HG03442 (cell line): ENCODE measurements around the gene ABCD3.

Experiments used
- ATAC-seq: cut with Tn5 transposase; IDR thresholded peaks from one replicate; pipeline ENCODE4 v1.9.1; 2021; ENCODE audit warnings: mild to moderate bottlenecking, moderate library complexity; ENCODE audit not compliant: unreplicated experiment

ABCD3 gene

DNA sequence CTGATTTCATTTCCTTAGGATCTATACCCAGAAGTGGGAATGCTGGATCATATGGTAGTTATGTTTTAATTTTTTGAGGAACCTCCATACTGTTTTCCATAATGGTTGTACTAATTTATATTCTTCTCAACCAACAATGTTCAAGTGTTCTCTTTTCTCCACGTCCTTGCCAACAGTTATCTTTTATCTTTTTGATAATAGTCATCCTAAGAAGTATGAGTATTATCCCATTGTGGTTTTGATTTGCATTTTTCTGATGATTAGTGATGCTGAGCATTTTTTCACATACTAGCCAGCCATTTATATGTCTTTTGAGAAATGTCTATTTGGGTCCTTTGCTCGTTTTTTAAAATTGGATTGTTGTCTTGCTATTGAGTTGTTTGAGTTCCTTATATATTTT lies 38.5 kb downstream of the ABCD3 start:
- no peak for ATAC-seq

DNA sequence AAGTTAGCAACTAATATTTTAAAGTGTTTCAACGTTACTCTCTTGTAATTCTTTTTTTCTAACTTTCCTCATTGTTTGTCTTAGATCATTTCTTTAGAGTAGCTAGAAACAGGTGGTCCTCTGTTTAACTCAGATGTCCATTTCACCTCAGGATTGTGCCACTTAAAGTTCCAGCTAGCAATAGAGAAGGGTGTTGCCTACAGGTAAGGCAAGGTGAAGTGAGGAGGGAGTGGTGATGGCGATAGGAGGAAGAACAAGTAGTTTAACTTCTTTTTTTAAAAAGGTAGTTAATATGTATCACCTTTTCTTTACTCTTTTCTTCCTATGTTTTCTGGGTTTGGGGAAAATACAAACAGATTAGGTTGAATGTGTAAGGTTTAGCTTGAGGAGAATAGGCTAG lies 44.4 kb downstream of the ABCD3 start:
- ATAC-seq, result no peak

DNA sequence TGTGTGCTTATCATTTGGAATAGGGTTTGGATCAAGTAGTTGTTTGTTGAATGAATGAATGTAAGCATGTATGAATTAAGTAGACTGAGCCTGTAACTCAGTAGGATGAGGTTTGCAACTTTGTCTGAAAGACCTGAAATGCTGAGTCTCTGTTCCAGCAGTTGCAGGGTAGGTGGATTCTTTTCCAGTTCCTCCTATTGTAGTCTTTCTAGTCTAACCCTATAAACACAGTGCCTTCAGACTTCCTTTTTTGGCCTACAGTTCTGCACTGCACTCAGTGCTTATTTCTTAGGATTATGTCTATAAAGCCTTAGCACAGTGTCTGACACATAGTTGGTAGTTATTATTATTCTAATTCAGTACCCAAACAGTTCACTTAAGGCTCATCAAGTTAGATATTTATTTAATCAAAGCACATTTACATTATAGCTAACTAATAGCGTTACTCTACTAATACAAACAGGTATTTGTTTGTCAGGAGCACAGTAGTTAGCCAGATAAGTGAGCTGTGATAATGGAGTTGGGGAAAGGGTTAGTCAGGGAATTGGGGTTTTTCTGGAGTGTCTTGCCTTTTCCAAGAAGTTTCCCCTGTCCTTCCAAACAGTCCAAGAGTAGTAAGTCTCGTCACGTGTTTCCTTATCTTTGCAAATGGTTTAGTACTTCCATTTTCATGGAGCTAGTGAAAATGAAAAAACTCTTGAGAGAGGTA lies 45.0 kb downstream of the ABCD3 start:
- ATAC-seq, result no peak

DNA sequence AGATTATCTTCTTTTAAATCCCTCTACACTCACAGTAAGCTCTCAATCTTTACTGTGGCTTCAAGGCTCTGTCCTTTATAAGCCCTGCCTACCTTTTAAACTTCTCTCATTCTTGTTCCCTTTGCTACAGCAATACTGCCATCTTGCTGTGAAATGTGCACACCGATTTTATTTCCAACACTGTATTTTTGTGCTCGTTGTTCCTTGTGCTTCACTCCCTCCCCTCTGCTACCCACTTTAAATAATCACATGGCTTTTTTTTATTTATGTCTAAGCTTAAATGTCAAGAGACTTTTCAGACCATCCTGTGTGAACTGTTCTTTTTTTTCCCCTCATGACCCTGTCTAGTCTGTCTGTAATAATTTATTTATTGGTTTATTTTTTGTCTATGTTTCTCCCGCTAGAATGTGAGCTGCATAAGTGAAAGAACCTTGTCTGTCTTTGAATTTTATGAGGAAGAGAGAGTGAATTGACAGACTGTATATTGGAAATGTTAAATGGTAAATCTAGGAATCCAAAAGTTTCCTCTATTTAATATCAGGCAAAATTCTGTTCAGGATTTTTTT lies 45.7 kb downstream of the ABCD3 start:
- no peak for ATAC-seq

DNA sequence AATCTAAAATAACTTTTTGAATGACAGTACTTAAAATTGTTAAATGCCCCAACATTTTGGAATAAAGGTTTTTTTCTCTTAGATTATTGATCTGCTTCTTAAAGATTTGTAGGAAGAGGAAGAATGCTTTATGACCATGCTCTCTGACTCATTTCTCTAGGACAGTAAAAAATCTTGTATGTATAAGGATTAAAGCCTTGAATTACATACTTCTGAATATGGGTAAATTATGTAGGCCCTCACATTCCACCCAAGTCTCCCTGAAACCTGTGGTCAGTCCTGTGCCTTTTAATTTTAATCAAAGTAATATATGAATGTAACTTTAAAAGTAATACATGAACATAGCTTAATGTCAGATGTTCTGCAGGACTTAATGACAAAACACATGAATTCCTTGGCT lies 50.5 kb downstream of the ABCD3 start:
- ATAC-seq, result no peak

DNA sequence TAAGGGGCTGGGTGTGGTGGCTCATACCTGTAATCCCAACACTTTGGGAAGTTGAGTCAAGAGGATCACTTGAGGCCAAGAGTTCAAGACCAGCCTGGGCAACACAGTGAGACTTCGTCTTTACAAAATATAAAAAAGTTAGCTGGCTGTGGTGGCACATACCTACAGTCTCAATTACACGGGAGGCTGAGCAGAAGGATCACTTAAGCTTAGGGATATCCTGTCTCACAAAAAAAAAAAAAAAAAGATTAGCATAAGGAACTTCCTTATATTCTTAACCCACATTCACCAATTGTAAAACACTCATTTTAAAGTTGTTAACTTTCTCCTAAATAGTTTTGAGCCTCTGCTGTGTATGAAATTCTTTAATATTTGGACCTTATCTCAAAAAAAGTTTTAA lies 53.1 kb downstream of the ABCD3 start:
- ATAC-seq, result no peak

DNA sequence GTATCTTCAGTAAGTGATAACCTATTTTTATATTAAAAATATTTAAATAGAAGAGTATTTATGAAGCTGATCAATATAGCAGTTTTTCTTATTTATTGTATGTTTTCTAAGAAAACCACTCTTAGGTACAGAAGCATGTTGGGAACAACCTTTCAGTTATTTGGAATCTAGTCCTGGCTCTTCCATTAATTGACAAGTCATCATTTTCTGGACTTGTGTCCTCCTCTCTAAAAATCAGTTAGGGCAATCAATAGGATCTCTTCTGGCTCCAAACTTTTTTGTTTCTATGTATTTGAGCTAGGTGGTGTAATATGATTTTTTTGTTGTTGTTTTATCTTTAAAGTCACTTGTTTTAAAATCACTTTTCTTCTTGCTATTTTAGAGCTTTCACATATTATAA lies 57.0 kb downstream of the ABCD3 start:
- no peak for ATAC-seq

DNA sequence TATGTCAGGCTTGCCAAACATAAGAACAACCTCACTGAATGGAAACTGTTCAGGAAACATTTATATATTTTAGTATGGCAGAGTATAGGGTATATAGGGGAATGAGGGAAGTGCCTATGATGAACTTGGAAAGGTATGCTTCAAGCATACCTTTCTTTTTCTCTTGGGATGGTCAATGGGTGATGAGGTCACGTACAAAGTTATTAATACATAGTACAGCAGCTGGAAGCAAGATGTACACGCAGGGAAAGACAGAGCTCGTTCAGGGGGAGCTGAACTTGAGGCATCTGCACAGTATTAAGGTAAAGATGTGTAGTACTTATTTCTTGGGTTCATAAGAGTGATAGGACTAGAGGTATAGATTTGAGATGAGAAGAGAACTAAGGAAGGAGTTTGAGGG lies 61.5 kb downstream of the ABCD3 start:
- ATAC-seq, result no peak

DNA sequence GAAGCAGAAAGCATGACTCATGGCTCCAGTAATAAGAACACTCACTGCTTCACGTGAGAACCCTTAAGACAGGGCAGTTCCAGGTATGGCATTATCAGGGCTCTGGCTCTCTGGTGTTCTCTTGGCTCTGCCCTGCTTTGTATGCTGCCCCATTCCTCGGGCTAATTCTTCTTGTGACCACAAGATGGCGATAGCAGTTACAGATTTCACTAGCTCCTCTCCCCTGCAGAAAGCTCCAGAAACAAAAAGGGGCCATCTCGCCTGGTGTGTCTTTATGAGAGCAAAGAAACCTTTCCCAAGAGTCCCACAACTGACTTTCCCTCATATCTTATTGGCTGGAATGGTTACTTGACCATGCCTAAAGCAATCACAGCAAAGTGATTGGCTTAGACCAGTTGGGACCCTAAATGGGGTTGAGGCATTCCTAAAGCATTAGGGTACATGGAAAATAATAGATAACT lies 63.3 kb downstream of the ABCD3 start:
- ATAC-seq, result peak; percentile 96

DNA sequence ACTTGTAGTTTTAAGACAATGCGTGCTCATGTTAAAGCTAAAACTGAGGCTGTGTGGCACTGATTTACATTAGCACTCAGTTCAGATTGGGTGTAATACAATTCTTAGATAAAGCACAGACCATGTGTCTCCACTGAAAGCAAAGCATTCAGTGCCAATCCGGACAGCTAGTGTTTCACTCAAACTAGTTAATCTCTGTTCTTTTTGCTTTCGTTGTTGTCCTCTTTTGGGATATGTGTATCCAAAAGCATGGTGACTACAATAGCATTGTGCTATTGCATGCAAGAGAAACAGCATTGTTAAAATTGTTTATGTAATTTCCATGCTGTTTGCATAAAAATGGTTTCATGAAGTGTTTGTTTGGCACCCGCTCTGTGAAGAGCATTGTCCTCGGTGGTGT lies 68.8 kb downstream of the ABCD3 start:
- ATAC-seq, result no peak

DNA sequence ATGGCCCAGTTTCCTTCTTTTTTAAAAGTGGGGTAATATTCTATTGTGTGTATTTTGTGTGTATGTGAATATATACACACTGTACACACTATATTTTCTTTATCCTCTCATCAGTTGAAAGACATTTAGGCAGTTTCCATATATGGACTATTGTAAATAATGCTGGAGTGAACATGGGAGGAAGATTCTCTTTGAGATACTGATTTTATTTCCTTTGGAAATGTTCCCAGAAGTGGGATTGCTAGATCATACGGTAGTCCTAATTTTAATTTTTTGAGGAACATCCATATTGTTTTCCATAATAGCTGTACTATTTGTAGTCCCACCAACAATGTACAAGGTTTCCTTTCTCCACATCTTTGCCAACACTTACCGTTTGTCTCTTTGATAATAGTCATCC lies 72.4 kb downstream of the ABCD3 start:
- no peak for ATAC-seq

DNA sequence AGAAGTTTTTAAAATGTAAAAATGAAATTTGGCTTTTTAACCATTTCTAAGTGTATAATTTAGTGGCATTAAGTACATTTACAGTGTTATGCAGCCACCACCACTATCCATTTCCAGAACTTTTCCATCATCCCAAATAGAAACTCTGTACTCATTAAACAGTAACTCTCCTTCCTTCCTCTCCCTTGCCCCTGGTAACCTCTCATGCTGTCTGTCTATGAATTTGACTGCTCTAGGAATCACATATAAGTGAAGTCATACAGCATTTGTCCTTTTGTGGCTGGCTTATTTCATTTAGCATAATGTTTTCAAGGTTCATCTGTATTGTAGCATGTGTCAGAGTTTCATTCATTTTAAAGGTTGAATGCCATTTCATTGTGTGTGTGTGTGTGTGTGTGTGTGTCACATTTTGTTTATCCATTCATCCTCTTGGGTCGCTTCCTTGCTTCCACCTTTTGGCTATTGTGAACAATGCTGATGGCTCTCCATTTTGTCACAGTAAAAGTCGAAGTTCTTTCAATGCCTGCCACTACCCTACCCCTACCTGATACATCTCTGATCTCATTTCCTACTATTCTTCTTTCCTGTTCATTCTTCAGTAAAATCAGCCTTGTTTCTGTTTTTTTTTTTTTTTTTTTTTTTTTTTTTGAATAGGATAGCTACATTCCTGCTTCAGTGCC lies 78.0 kb downstream of the ABCD3 start:
- no peak for ATAC-seq

DNA sequence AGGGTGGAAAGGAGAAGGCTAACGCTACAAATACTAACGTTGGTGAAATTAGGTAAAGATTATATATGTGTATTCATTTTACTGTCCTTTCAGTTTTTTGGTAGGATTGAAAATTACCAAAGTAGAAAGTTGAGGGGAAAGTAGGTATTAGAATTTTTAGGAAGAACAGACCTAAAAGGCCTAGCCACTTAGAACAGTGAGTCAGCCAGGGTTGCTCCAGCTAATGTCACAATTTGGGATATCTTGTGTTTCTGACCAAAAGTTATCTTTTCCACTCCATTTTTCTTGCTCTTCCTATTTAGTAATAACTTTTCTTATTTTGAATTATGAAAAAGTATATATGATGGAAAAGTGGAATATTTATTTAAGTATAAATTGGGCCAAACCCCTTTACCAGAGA lies 83.2 kb downstream of the ABCD3 start:
- no peak for ATAC-seq

DNA sequence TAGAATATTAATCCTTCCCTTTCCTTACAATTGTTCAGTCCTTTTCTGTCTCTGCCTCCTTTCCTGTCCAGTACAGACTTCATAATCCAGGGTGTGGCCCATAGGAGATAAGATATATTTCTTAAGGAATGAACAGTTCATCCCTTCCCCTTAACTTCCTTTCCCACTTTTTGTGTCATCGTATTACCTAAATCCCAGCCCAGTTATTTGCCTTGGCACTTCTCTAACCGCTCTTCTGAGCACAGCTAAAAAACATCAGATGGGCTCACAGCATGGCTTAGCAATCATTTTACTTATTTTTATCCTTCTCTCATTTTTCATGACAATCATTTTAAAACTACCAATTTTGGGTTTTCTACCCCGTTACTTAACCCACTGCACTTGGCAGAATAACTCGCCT lies 83.7 kb downstream of the ABCD3 start:
- no peak for ATAC-seq

DNA sequence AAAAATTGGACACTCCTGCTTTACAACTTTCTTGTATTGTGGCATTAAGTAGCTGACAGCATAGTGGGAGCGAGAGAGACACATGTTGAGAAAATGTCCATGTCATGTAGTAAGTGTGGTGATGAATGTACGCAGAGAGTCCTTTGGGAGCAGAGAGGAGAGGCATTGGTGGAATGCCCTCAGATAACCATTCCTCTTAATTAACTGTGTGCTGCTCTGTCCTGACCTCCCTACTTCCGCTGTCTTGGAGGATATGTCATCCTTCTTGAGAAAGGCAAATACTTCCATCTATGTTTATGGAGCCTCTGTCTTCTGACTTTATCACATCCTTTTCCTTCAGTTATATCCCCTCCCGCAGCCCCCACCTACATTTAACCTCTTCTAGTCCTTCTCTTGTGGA lies 85.0 kb downstream of the ABCD3 start:
- no peak for ATAC-seq

DNA sequence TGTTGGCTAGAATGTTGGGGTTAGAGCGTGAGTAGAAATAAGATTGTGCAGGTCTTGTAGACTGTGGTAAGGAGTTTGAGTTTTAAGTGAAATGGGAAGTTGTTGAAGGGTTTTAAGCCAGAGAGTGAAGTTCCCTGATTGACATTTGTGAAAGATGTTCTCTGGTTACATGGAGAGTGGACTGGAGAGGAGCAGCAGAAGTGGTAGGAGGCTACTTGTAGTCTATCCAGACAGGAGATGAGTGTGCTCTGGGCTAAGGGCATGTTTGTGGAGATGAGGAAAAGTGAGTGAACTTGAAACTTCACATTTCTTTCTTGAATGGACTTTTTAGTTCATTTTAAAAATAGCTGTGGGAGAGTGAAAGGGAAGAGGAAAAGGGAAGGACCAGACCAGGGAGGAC lies 86.4 kb downstream of the ABCD3 start:
- no peak for ATAC-seq

DNA sequence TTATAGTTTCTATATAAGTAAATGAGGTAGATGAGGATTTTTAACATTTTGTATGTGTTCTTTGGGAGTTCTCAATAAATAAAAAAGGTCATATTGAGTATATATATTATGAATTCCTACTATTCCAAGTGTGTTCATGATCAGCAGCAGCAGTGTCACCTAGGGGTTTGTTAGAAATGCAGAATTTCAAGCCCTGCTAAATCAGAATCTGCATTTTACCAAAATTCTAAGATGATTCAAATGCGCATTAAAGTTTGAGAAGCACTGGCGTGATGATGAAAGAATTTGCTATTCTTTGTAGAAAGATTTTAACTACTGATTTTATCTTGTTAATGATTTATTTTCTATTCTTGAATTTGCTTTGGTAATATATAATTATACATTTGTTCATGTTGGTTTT lies 94.6 kb downstream of the ABCD3 start:
- no peak for ATAC-seq

DNA sequence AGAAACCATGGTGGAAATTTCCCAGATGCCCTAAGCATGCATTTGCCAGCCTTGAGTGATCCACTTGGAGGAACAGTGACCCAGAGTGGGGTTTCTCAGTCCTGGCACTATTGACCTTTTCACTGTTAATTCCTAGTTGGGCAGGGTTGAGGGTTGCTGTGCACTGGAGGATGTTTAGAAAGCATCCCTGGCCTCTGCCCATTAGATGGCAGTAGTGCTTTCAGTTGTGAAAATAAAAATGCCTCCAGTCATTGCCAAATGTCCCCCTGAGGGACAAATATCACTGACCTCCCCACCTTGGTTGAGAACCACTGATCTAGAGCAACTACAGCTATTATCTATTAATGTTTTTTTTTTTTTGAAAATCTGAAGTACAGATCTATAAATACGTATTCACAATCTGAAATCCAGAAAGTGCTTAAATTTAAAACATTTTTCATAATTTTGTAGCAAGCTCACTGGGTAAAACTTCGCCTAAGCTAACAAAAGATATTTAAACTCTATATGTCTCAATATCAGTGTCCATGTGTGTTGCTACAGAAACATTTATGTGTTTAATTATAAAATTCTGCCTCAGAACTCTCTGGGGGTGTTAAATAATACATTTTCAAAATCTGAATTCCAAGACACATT lies 96.0 kb downstream of the ABCD3 start:
- peak; percentile 46 for ATAC-seq

DNA sequence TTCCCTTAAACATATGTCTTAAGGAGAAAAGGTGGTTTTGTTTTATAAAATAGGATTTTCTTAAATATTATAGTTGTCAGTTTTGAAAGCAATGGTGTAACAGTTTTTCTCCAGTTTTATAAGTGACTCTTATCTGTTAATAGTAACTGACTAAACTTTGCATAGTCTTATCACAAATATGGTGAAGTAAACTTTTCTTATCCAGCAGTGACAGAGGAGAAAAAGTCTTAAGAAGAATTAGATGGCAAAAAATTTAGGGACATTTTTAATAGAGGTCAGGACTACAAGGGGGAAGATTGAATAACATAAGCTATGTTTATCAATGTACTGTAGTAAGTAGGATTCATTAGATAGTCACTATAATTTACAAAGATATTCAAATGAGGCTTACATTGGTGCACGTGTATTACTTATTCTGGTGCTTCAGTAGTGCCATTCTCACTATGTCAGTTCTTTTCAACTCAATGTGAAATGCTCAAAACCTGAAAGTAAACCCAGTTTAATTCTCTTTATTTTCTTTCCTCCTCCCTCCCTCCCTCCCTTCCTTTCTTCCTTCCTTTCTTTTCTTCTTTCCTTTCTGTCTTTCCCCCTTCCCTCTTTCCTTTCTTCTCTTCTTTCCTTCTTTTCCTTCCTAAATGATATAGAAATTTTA lies 97.2 kb downstream of the ABCD3 start:
- ATAC-seq, result no peak

DNA sequence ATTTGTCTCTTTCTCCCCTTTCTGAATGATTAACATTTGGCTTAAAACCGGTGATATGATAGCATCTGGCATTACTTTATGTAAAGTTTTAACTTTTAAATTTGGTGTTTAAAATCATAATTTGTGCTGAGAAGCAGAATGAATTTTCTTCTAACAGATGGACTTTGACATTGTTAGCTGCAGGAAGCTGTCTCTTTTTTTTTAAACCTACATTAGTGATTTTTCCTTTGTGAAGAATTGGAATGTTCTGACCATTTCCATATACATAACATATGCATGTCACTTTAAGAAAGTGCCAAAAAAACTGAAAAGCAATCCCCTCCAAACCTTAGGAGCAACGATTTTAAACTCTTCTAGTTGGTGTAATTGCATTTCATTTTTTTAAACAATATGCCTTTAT lies 101.2 kb downstream of the ABCD3 start:
- no peak for ATAC-seq

DNA sequence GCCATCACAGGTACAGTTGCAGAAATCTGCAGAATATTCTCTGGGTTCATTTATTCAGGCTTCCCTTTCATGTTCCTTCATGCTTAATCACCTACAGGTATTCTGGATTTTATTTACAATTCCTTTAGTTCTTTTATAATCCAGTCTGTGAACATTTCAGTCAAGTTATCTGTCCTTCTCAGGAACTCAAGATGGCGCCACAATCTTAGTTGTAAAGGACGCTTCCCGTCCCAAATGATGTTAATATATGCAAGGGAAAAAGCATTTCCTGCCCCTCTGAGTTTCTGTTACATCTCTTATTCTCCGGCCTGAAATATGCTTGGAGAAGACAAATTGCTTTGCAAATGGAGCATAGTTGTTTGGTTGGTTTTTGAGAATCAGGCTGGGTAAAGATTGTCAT lies 104.1 kb downstream of the ABCD3 start:
- ATAC-seq, result no peak
